Measurements from ENCODE around the gene PROKR1.
"Not testable (repeated sequence)": the region's sequence is repeated elsewhere in the genome, so short reads cannot be mapped to it uniquely, and the experiment has no call there.

PROKR1 gene

DNA sequence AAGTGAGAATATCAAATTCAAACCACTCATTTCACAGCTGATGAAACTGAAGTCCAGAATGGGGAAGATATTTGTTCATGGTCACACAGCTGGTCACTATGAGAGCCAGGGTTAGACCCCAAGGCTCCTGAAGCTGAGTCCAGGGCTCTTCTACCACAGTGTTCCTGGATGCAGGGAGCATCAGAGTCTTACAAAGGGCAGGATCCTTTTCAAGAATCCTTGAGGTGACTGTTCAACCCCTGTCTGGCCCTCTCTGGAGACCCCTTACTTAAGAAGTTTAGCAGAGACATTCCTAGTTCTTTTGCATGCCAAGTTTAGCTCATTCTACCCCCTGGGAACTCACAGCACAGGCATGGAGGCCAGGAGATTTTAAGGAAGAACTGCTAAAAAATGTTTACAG, 15.7 kb downstream of the PROKR1 start:
- DNase-seq, result no peak

DNA sequence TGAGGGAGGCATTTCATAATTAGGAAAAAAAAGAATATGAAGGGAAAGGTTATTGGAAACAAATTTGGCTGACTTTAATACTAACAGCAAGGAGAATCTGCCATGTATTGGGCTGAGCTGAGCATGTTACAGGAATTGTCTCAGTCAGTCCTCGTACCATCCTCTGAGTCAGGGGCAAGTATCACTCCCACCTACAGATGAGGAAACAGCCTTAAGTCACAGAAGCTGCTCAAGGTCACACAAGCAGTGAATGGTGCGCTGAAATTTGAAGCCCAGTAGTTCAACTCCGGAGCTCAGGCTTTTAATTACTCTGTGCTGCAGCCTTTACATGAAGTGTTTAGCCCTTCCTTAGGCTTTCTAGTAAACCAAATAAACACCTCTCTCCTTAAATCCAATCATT, 17.3 kb downstream of the PROKR1 start:
- DNase-seq, result no peak

DNA sequence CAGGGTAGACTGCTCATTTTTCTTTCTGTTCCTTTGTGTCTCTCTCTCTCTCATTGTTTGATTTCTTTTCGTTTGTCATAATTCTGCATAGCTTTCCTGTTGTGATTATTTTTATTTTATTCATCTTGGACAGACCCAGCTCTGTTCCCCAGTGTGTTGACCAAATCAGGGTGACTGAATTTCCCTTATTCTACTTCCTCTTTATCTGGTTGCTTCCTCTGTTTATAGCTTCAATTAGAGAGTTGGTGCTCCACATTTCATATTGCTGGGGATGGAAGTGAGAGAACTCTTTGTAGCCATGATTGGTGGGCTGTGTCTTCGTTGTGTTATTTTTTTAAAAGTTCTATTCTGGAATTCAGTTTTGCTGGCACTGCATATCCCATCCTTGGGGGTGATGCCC, 19.1 kb downstream of the PROKR1 start:
- DNase-seq, result no peak

DNA sequence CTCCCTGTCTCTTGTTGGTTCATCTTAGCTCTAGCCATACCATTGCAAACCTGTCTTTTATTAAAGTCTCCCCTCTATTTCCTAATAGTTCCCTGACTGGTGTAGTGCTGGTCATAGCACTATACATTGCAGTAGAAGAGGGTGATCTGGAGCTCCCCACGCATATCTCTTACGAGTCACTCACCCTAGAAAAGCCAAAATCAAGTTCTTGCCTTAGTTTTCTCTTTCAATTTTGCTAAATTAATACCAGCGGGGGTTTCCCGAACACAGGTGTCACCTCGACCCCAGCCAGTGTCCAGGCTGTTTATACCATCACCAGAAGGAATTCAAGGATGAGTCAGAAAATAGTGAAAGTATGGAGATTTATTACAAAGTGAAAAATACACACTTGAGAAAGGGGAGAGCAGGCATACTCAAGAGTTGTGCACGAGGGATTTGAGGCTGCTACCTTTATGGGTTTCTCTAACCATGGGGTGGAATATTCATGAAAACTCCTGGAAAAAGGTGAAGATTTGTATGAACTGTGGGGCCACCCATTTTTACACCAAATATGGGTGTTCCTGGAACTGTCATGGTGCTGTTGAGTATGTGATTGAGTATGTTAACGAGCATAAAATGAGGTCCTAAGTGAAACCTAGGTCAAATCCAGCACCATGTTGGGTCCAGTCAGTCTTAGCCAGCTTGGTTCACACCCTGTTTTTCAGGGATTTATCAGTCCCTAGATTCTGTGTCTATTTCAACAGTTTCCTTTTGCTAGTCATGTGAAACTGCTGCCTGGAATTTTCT, 20.2 kb downstream of the PROKR1 start:
- DNase-seq, result no peak

DNA sequence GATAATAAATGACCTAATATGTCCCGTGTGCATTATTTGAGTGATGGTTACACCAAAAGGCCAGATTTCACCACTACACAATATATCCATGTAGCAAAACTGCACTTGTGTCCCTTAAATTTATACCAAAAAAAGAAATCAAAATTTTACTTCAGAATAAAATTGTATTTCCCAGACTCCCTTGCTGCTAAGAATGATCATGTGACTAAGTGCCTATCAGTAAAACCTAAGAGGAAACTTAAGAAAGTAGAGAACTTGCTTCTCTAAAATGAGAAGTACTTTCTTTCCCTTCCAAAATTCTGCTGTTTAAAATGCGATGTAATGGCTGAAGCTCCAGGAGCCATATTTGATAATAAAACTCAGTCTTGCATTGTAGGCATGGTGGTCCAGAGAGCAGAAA, 24.0 kb downstream of the PROKR1 start:
- no peak for DNase-seq

DNA sequence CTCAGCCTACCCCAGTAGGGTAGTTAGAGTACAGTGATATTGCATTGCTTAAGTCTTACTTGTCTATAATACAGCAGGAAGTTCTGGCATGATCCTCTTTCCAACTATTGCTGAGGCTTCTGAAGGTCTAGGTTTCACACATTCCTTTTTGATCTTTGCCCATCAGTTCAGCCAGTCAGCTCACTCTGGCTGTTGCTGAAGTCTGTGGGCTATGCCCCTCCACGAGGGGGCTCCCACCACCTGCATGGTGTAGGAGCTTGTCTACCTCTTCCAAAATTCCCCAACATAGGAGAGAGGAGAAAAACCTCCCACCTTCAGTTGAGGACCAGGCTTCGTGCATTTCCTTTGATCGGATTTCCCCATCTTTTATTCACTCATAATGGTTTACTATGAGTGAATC, 26.3 kb downstream of the PROKR1 start:
- no peak for DNase-seq

DNA sequence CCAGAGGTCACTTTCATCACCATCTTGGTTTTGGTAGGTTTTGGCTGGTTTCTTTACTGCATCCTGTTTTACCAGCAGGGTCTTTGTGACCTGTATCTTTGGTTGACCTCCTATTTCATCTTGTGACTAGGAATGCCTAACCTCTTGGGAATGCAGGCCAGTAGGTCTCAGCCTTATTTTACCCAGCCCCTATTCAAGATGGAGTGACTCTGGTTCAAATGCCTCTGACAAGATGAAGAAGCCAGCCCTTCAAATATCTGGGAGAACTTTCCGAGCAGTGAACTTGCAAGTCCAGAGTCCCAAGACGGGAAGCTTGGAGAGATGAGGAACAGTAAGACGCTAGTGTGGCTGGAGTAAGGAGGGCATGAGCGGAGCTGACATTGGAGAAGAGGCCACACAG, 28.6 kb downstream of the PROKR1 start:
- DNase-seq, result no peak

DNA sequence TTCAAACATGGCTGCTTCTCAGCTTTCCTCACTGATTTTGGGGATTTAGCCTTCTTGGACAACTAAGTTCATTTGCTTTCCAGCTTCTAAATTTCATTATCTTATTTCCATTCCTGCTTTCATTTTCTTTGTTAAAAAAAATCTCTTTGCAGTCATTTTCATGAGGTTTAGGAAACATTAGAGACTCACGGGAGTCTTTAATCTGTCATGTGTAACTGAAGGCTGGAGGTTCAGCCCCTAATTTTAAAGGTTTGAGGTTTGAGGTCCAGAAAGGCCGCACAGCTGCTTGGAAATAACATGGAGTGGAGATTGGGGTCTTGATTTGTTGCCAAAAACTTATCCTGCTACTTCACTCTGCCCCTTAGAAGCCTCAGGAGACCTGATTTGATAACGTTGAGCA, 30.3 kb downstream of the PROKR1 start:
- no peak for DNase-seq

DNA sequence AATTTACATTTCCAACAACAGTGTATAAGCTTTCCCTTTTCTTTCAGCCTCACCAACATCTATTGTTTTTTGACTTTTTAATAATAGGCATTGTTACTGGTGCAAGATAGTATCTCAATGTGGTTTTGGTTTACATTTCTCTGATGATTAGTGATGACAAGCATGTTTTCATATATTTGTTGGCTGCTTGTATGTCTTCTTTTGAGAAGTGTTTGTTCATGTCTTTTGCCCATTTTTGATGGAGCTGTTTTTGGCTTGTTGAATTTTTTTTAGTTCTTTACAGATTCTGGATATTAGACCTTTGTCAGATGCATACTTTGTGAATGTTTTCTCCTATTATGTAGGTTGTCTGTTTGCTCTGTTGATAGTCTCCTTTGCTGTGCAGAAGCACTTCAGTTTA, 32.1 kb downstream of the PROKR1 start:
- DNase-seq, result no peak

DNA sequence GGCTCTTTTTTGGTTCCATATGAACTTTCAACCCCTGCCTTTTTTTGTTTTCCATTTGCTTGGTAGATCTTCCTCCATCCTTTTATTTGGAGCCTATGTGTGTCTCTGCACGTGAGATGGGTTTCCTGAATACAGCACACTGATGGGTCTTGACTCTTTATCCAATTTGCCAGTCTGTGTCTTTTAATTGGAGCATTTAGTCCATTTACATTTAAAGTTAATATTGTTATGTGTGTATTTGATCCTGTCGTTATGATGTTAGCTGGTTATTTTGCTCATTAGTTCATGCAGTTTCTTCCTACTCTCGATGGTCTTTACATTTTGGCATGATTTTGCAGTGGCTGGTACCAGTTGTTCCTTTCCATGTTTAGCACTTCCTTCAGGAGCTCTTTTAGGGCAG, 34.5 kb downstream of the PROKR1 start:
- not testable (repeated sequence) for DNase-seq

DNA sequence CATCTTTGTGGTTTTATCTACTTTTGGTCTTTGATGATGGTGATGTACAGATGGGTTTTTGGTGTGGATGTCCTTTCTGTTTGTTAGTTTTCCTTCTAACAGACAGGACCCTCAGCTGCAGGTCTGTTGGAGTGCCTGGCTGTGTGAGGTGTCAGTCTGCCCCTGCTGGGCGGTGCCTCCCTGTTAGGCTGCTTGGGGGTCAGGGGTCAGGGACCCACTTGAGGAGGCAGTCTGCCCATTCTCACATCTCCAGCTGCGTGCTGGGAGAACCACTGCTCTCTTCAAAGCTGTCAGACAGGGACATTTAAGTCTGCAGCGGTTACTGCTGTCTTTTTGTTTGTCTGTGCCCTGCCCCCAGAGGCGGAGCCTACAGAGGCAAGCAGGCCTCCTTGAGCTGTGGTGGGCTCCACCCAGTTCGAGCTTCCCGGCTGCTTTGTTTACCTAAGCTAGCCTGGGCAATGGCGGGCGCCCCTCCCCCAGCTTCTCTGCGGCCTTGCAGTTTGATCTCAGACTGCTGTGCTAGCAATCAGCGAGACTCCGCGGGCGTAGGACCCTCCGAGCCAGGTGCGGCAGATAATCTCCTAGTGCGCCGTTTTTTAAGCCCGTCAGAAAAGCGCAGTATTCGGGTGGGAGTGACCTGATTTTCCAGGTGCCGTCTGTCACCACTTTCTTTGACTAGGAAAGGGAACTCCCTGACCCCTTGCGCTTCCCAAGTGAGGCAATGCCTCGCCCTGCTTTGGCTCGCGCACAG, 36.0 kb downstream of the PROKR1 start:
- DNase-seq, result not testable (repeated sequence)

DNA sequence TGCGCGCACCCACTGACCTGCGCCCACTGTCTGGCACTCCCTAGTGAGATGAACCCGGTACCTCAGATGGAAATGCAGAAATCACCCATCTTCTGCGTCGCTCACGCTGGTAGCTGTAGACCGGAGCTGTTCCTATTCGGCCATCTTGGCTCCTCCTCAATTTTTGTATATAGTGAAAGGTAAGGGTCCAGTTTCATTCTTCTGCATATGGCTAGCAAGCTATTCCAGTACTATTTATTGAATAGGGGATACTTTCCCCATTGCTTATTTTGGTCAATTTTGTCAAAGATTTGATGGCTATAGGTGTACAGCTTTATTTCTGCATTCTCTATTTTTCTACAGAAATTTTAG, 36.5 kb downstream of the PROKR1 start:
- not testable (repeated sequence) for DNase-seq

DNA sequence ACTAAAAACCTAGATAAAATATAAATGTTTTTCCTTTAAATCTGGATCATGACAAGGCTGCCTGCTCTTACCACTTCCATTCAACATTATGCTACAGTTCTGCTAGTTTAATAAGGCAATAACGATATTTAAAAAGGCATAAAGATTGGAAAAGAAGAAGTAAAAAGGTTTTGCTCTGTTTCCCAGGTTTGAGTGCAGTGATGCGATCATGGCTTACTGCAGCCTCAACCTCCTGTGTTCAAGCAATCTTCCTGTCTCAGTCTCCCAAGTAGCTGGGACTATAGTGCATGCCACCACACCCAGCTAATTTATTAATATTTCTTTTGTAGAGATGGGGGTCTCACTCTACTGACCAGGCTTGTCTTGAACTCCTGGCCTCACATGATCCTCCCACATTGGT, 40.8 kb downstream of the PROKR1 start:
- no peak for DNase-seq

DNA sequence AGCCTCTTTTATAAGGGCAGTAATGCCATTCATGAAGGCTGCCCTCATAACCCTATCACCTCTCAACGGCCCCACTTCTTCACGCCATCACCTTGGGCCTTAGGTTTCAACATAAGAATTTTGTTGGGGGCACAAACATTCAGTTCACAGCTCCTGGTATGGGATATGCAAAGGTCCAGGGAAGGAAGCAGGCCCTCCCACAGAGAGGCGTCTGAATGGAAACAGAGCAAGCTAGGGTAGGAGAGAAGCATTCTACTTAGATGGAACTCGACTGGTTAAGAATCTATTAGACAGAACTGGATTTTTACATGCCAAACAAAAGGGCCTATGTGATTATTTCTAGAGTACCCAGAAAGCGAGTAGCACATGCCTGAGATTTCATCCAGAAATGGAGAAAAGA, 42.8 kb downstream of the PROKR1 start:
- DNase-seq, result no peak

DNA sequence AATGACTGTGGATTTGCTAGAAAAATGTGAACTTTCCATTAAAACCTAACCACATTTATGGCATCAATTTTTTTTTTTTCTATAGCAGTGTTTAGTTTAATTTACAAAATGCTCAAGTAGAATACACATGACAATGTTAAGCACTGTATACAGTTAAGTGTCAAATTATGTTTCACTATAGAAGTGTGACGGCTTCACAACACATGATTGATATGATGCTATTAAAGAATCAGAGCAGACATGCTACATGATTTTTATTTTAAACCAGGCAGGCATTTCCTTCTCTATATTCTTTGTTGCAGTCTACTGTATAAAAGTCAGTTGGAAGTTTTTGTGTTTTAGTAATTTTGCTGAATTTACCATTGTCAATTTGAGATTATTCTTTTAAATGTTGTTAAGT, 43.6 kb downstream of the PROKR1 start:
- DNase-seq, result no peak

DNA sequence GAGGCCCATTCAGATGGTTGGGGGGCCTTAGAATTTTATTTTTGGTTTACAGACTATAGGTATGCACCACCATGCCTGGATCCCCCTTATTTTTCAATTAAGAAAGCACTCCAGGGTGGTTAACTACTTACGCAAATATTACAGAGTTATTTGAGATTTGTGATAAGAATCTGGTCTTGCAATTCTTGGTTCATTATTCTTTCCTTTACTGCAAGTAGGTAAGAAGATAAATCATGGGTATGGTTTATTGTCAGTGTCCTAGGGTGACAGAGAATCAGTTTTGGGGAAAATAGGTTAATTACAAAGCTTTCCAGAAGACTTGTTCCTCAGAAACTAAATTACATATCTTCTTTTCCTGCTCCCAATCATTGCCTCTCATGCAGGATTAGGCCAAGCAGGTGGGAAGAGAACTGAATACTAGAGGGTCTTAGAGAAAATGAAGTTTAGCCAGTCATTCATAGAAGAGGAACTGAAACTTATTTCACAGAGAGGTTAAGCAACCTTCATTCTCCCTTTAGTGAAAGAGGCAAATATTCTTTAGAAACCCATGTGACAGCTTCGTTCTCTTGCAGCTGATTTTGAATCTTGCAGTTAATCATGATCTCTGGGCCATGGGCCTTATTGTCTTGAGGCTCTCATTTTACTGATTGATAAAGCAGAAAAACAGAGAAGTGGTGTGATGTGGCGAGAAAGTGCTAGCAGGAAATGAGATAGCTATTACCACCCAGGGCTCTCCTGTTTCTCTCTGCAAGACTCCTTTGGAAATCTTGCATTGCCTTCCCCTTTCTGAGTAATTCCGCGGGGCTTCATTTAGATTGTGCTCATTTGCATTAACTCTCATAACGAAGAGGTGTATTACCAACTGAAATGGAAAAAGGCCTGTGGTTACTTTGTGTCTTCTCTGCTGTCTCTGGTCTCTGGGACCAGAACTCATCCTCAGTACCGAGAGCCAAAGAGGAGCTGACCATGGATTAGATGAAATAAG, 46.5 kb downstream of the PROKR1 start:
- DNase-seq, result no peak

DNA sequence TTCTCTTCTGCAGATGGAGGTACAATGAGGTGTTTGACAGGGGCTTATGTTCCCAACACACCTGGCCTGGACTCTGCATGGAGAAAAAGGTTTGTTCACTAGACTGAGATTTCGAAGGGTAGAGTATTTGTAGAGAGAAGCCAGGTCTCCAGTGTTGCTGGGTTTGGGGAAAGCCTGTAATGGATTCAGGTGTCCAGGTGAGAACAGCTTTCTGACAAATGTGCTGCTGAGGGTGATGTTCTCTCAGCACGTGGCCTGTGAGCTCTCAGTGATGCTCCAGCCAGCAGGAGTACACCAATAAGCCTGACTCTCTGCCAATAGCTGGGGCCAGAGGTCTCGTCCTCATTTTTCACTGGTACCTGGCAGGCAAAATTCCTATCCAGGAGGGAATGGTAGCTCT, 47.5 kb downstream of the PROKR1 start:
- DNase-seq, result no peak

DNA sequence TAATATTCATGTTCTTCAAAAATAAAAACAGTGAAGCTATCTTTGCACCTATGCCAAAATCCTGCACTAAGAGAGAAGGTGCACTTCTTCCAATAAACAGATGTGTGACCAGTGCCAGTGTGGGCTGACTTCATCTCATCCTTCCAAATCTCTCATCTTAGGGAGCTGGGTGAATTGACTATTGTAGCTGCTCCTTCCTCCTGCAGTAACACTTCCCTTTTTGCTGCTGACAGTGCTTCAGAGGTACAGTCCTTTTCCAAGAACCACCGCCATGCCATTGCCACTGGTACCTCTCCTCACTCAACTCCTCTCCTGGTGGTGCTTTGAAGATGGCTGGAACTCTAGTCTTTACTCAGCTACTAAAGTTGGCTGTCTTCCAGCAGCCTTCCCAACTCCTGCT, 49.1 kb downstream of the PROKR1 start:
- DNase-seq, result no peak

DNA sequence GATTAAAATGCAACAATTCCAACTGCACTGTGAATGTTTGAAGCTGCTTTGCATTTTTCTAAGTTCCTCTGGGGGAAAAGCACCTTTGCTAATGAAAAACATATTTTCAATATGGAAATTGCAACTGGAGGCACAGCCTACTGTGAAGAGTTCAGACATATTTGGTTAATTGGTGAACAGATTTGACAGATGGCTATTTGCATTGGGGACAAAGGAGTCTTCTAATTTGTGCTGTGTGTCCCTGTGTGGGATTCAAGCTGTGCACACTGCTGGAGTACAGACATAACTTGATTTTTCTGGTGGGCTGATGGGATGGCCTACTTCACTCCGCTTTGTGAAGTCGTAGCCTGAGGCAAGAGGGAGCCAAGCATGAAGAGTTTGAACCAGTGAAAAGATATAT, 50.6 kb downstream of the PROKR1 start:
- DNase-seq, result peak; percentile 58

DNA sequence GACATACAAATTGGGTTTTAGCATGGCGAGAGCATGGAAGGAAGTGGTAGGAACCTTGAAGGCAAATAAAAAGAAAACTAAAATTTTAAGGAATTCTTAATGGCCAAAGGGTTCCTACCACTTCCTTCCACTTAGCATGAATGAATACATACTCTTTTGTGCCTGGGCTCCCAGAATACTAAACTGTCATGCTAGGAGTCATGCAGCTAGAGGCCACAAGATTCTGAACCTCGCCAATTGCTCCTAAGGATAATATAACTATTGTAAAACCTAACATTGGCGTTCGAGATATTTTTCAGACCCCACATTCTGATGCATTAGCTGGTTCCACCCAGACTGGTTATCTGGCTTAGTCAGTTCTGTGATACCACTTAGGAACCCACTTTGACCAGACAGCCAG, 52.6 kb downstream of the PROKR1 start:
- DNase-seq, result no peak

DNA sequence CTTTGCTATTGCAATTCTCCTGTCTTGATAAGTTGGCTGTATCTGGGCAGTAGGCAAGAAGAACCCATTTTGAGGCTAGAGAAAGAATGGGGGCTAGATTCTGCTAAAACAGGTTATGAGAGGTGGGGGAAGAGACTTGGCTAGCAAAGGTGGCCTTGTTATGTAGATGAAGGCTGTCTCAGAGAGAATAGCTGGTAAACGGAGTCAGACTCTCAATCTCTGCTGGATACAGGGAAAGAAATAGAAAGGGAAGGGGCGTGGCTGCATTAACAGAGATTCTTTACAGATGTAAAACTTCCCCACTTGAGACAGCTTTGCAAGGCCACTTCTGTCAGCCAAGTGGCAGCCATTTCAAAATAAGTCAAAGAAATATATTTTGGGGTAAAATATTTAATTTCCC, 53.2 kb downstream of the PROKR1 start:
- no peak for DNase-seq

DNA sequence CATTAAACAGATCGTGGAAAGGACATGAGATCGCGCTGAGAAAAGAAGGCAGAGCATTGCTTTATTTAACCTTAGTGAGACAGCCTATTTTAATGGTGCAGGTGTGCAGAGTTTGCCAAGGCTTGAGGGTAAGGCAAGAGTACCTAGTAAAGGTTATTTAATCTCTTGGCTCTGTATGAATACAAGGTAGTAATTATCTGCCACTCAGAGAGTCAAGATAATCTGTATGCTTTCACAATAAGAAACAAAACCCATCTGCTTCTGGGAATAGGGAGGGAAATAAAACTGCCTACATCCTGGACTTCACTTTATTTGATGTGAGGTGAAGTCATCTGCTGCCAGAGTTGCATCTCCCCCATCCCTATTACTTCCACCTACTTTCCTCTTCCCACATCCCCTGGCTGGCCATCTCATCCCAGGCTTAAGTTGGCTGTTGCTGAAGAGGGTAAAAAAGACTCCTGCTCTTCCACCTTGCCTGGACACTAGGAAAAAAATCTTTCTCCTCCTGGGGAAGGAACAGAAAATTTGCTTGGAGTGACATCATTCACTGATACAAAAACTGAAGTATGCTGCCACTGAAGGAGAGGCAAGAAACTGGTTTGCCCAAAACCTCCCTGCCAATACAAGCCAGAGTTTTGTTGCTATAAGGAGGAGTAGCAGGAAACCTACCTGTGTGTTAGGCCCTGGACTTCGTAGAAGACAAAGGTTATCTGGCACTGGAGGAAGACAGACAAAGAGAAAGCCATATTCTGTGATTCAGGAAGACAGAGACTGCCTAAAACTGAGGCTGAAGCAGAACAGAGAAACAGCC, 55.4 kb downstream of the PROKR1 start:
- DNase-seq, result peak; percentile 16

DNA sequence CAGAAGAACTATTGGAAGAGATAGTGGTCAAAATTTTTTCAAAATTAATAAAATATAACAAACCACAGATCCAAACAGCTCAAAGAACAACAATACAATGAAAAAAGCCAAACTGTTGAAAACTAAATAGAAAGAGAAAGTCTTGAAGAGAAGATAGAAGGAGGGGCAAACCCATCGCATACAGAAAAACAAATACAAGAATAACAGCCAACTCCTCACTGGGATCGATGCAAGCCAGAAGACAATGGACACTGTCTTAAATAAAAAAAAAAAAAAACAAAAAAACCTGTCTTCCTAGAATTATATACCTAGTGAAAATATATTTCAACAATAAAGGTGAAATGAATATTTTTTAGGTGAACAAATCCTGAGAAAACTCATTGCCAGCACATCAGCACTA, 57.2 kb downstream of the PROKR1 start:
- DNase-seq, result no peak

Data from DMS 273 treated with DMSO at 0.1 percent for 48 hours (cell line).